Bronchial epithelial cell (primary cell): ENCODE measurements around the gene MGAT4B. TPM values are rescaled to one million over a fixed set of nuclear protein-coding genes. Genes with fewer than 3 reads are reported as not detected.

Source experiments
- DNase-seq: peaks from one replicate; pipeline ENCODE4 v3.0.0-alpha.2; 2010; ENCODE audit warnings: low read depth
- FAIRE-seq: peaks from 2 replicates; lab custom pipeline; 2011; peaks lifted over from hg19 to GRCh38; lab: Jason Lieb, UNC
- H3K27me3 ChIP-seq: 2 replicates; pipeline ENCODE4 v1.5.1; 2011; ENCODE audit warnings: low read length; ENCODE audit not compliant: control insufficient read depth, insufficient read depth
- H3K36me3 ChIP-seq: 2 replicates; pipeline ENCODE4 v1.5.1; 2011; ENCODE audit warnings: low read length; ENCODE audit not compliant: control insufficient read depth, insufficient read depth
- H3K4me3 ChIP-seq: 2 replicates; pipeline ENCODE4 v1.5.1; 2011; ENCODE audit warnings: mild to moderate bottlenecking, low read depth, low read length, control low read depth
- CTCF ChIP-seq: IDR thresholded peaks from 2 replicates; pipeline ENCODE4 v1.5.1; 2011; ENCODE audit warnings: mild to moderate bottlenecking, moderate library complexity, low read length, control low read depth, inconsistent platforms; ENCODE audit not compliant: insufficient read depth, severe bottlenecking
- total RNA-seq: library from RNA; depleted of rRNA; stranded (reverse); fragments of >200 nt; gene quantifications from 2 replicates; pipeline ENCODE4 v1.2.1, GENCODE V29; 2014

Gene MGAT4B
- total RNA-seq, 1 donor from 2014 or later = 151 TPM

- H3K27me3 ChIP-seq = no peaks in the 10 kb centered on the region
- DNase-seq (no peak), FAIRE-seq (no peak)
- no peak for TF ChIP-seq CTCF
- H3K36me3 ChIP-seq = peaks cover 56% of the 10 kb centered on the region
- no peak overlapping the region for H3K4me3 ChIP-seq
Measured at GRCh38 chr5:179829732-179830435, 23.2 kb upstream of the MGAT4B start.

- TF ChIP-seq CTCF = no peak
- Histone ChIP-seq H3K36me3 (peaks cover 63% of the 10 kb centered on the region), H3K27me3 (no peaks in the 10 kb centered on the region), H3K4me3 (no peak overlapping the region)
- FAIRE-seq = no peak
- DNase-seq = no peak
Measured at GRCh38 chr5:179828756-179829421, 22.2 kb upstream of the MGAT4B start.

DNA sequence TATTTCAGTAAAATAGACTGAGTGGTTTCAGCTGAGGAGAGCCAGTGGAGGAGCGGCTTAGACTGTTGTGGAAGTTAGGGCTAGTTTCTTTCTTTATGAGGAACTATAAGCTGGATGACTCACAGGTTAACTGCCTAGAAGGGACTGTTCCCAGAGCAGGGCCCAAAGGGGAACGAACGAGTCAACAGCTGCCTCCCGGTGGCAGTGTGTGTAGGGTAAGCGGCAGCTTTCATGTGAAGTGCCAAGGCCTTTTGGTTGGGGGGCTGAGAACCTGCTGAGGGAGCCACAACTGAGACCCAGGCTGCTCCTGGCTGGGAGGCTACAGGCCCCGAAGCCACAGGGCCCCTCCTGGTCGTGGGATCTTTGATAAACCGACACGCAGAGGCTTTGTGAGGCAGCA lies 21.0 kb upstream of the MGAT4B start:
- TF ChIP-seq CTCF = no peak
- peak; percentile 35 for DNase-seq
- no peak for FAIRE-seq
- peaks cover 60% of the 10 kb centered on the region for H3K36me3 ChIP-seq
- H3K4me3 ChIP-seq = no peak overlapping the region
- H3K27me3 ChIP-seq = no peaks in the 10 kb centered on the region

GRCh38 chr5:179825655-179826182 lies 19.1 kb upstream of the MGAT4B start:
- DNase-seq (no peak), FAIRE-seq (no peak)
- peaks cover 57% of the 10 kb centered on the region for H3K36me3 ChIP-seq
- no peak for TF ChIP-seq CTCF
- H3K27me3 ChIP-seq = no peaks in the 10 kb centered on the region
- no peak overlapping the region for H3K4me3 ChIP-seq

GRCh38 chr5:179824745-179825112 lies 18.1 kb upstream of the MGAT4B start:
- FAIRE-seq (no peak), DNase-seq (no peak)
- no peaks in the 10 kb centered on the region for H3K27me3 ChIP-seq
- peaks cover 54% of the 10 kb centered on the region for H3K36me3 ChIP-seq
- no peak for TF ChIP-seq CTCF
- H3K4me3 ChIP-seq = no peak overlapping the region
